ENCODE results near the gene SREBF2.

Gene SREBF2

DNA sequence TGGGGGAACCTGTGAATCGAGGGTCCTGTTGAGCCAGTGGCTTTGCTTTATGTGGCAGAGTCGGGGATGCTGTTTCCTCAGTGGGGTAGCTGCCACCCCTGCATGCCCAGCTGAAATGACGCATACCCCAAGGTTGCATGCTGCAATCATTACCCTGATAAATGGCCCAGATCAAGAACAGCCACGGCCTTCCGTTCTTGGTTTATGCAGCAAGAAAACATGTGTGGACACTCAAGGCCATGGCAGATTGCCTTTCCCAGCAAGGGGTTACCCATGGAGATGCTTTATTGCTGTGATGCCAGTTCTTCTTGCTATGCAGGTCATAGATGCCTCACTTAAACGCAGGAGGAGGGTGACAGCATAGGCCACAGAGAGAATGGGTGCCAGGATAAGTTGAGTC is 14.3 kb upstream of the SREBF2 start:
- DNase-seq (ENCODE audit: low read depth, low spot score): no peak
- TF ChIP-seq CTCF (IDR thresholded peaks at IDR 0.05; ENCODE audit: insufficient read depth, low read length, missing control alignments): no peak
- POLR2A ChIA-PET: no interaction called here
- H3K4me3 ChIP-seq (ENCODE audit: low read depth, low read length): no peak overlapping the region
- CTCF ChIA-PET: interaction anchor here (0.8 to 1.3 kb wide), 2 partner anchors 107 to 122 kb away, joined by 3 read pairs; no protein-coding TSS in a partner anchor

DNA sequence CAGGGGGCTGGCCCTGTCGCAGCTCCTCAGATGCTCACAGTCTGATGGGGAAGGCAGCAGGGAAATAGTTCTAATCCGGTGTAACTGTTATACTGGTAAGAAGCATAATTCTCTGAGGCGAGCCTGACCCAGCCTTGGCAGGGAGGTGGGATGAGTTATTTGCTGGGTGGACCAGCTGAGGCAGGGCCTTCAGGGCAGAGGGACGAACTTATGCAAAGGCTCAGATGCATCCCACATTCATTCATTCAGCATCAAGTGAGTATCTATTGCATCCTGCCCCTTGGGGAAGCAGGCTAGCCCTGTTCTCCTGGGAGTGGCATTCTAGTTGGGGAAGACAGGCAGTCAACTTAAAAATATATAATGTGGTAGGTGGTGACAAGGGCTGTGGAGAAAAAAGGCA is 13.6 kb upstream of the SREBF2 start:
- TF ChIP-seq CTCF (IDR thresholded peaks at IDR 0.05; ENCODE audit: insufficient read depth, low read length, missing control alignments): no peak
- no peak for DNase-seq (ENCODE audit: low read depth, low spot score)
- ChIA-PET CTCF (interaction anchor here (0.8 to 1.3 kb wide), 2 partner anchors 106 to 122 kb away, joined by 3 read pairs; no protein-coding TSS in a partner anchor), POLR2A (no interaction called here)
- no peak overlapping the region for H3K4me3 ChIP-seq (ENCODE audit: low read depth, low read length)

- CTCF ChIA-PET: no interaction called here
- H3K4me3 ChIP-seq (ENCODE audit: low read depth, low read length): no peak overlapping the region
- POLR2A ChIA-PET: no interaction called here
- no peak for TF ChIP-seq CTCF (IDR thresholded peaks at IDR 0.05; ENCODE audit: insufficient read depth, low read length, missing control alignments)
- DNase-seq (ENCODE audit: low read depth, low spot score): no peak
These were observed 12.5 kb upstream of the SREBF2 start for GRCh38 chr22:41820447-41820846.

- H3K4me3 ChIP-seq (ENCODE audit: low read depth, low read length): no peak overlapping the region
- no peak for DNase-seq (ENCODE audit: low read depth, low spot score)
- no peak for TF ChIP-seq CTCF (IDR thresholded peaks at IDR 0.05; ENCODE audit: insufficient read depth, low read length, missing control alignments)
- CTCF ChIA-PET: interaction anchor here (1.4 to 2.5 kb wide), 4 partner anchors 75 to 127 kb away, joined by 3 to 13 read pairs (median 8); no protein-coding TSS in a partner anchor
- POLR2A ChIA-PET: no interaction called here
These were observed 11.2 kb upstream of the SREBF2 start for GRCh38 chr22:41821471-41822316.

DNA sequence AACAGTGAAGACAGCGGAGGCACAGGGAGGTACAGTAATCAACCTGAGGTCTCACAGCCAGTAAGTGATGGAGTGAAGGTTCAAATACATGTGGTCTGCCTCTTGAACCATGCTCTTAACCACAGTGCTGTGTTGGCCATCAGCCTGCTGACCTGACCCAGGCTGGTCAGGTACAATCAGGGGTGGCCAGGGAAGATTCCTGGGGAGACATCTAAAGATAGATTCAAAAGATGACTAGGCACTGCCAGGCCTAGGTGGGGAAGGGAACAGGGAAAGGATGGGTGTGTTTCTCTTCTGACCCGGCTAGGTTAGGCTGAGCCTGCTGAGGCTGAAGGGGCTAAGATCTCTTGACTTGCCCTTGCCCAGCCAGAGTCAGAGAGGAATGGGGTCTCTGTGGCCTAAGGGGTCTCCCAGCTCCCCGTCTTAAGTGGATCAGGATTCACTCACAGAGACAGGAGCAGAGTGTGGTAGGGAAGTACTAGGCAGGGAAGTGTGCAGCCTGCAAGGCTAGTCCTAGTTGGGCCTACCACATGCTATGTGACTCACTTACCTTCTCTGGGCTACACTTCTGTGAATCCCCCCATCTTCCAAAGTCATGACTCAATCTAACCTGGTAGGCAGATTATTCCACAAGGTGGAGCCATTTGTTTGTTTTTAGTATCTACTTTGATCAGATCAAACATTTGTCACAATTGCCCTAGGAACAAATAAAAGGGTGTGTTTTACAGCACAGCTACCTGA is 10.4 kb upstream of the SREBF2 start:
- DNase-seq (ENCODE audit: low read depth, low spot score): no peak
- ChIA-PET POLR2A (no interaction called here), CTCF (interaction anchor here (0.8 to 2.5 kb wide), 6 partner anchors 9 to 128 kb away, joined by 3 to 13 read pairs (median 4); no protein-coding TSS in a partner anchor)
- TF ChIP-seq CTCF (IDR thresholded peaks at IDR 0.05; ENCODE audit: insufficient read depth, low read length, missing control alignments): peak; percentile 3
- H3K4me3 ChIP-seq (ENCODE audit: low read depth, low read length): no peak overlapping the region

GRCh38 chr22:41823797-41824196 is 9.1 kb upstream of the SREBF2 start:
- H3K4me3 ChIP-seq (ENCODE audit: low read depth, low read length): no peak overlapping the region
- ChIA-PET POLR2A (no interaction called here), CTCF (interaction anchor here (1.2 kb wide), 1 partner anchor 102 kb away, joined by 3 read pairs; no protein-coding TSS in a partner anchor)
- no peak for TF ChIP-seq CTCF (IDR thresholded peaks at IDR 0.05; ENCODE audit: insufficient read depth, low read length, missing control alignments)
- no peak for DNase-seq (ENCODE audit: low read depth, low spot score)
